HUDEP-2 (cell line): ENCODE results near the gene NIPBL.
"Not testable (repeated sequence)": the region's sequence is repeated elsewhere in the genome, so short reads cannot be mapped to it uniquely, and the experiment has no call there.

Experiments
- DNase-seq, 76 experiments: peaks; one replicate each; lab custom pipeline; 2025; ENCODE audit not compliant: unreplicated experiment in 76 of 76; lab: John Stamatoyannopoulos, UW

The NIPBL gene

DNA sequence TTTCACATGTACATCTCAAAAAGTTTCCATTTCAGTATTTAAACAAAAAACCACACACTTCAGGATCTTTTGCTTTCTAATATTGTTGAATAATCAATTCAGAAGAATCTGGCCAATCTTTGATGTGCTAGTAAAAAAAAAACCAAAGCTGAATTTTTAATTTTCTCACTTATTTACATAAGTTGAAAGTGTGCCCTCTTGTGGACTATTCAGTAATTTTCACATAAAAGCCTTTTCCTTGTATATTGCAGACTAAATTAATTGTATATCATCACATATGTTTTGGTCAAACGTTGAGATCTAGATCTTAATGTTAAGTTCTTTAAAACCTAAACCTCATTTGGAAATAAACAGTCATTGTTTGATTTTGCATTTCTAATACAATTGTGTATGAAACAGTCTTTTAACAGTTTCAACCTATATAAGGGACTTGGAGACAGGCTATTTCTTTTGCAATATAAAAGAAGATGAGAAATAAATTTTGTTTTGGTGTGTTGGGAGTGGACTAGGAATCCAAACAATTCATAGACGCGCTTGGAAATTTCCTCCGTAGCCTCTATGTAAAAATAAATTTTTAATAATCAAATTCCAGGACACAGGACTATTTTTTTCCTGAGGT, 68.1 kb downstream of the NIPBL start:
- peak in 25 of 76 experiments; percentile 1 to 58 (median 27) for DNase-seq

DNA sequence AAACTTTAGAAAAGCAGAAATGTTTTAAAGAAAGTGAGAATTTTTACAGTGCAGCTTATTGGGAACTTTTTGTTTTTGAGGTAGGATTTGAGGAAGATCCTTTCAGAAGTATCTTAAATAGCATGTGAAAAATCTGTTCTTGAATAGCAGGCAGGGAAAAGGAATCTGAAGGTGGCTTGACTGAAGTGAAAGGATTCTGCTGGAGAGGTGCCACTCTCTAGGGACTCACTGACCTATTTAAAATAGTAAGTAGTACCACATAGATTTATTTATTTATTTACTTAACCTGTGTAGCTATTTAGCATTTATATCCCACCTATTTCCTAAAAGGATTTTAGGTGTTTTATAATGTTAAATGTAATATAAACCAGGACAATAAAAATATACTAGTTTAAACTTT, 69.1 kb downstream of the NIPBL start:
- DNase-seq, result no peak

GRCh38 chr5:36946101-36946500, 69.5 kb downstream of the NIPBL start:
- DNase-seq, result no peak

DNA sequence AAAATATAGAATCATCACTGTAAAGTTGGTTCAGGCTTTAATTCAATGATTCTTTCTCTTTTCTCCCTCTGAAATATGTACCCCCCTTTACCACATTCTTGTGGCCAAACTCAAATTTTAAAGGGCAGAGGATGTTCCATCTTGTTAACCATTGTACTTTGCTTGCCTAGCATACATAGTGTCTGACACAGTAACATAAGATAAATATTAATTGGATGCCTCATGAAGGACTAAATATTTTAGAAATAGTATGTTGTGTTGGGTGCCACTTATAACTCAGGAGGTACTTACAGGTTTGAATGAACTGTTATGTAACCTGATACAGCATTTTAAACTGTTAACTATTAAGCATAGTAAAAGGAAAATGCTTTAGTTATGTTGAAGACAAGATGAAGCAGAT, 71.5 kb downstream of the NIPBL start:
- no peak for DNase-seq

GRCh38 chr5:36948650-36949049, 72.1 kb downstream of the NIPBL start:
- no peak for DNase-seq

DNA sequence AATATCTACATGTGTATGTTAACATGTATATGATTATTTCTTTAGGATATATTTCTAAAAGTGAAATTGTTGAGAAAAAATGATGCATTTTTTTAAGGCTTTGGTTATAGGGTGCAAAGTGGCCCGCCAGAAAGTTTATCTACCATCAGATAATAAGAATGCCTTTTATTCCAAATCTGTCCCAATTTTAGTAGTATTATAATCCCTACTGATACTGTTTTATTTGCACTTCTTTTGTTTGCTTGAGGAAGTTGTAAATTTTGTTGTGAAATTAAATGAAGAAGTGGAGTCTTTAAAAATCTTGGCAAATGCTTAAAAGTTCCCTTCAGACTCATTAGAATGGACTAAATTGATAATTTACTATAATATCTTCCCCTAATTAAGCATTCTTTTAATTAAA, 73.0 kb downstream of the NIPBL start:
- DNase-seq, result no peak

GRCh38 chr5:36950586-36951457, 74.3 kb downstream of the NIPBL start:
- no peak for DNase-seq

GRCh38 chr5:36953043-36953442, 76.5 kb downstream of the NIPBL start:
- no peak for DNase-seq

- DNase-seq, result no peak
Observed at GRCh38 chr5:36957953-36958537, 81.5 kb downstream of the NIPBL start.

DNA sequence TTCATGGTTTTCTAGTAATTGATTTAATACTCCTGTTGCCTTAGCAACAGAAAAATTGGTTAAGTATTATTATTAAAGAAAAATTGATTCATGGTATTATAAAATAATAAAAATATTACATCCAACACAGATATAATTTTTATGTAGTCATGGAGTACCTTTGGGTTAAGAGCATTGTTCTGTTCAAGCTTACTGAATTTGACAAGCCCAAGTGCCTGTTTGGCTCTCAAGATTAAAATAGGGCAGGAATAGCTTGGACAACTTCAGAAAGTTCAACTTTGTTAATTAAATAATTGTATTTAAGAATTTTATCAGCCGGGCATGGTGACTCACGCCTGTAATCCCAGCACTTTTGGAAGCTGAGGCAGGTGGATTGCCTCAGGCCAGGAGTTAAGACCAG, 82.0 kb downstream of the NIPBL start:
- DNase-seq, result no peak

DNA sequence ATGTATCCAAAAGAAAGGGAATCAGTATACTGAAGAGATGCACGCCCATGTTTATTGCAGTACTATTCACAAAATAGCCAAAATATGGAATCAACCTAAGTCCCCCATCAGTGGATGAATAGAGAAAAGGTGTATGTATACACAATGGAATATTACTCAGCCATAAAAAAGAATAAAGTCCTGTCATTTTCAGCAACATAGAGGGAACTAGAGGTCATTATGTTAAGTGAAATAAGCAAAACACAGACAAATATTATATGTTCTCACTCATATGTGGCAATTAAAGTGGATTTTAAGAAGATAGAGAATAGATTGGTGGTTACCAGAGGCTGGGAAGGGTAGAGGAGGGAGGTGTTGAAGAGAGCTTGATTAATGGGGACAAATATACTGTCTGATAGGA, 88.6 kb downstream of the NIPBL start:
- no peak for DNase-seq

- DNase-seq, result no peak
Observed at GRCh38 chr5:36969700-36970395, 93.3 kb downstream of the NIPBL start.

- no peak for DNase-seq
Observed at GRCh38 chr5:36978196-36978595, 101.6 kb downstream of the NIPBL start.

GRCh38 chr5:36982146-36982545, 105.6 kb downstream of the NIPBL start:
- no peak for DNase-seq

DNA sequence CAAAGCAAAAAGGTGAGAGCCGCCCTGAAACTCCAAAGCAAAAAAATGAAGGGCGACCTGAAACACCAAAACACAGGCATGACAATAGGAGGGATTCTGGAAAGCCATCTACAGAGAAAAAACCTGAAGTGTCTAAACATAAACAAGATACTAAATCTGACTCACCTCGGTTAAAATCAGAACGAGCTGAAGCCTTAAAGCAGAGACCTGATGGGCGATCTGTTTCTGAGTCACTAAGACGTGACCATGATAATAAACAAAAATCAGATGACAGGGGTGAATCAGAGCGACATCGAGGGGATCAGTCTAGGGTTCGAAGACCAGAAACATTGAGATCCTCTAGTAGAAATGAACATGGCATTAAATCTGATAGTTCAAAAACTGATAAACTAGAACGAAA, 108.8 kb downstream of the NIPBL start:
- no peak for DNase-seq

DNA sequence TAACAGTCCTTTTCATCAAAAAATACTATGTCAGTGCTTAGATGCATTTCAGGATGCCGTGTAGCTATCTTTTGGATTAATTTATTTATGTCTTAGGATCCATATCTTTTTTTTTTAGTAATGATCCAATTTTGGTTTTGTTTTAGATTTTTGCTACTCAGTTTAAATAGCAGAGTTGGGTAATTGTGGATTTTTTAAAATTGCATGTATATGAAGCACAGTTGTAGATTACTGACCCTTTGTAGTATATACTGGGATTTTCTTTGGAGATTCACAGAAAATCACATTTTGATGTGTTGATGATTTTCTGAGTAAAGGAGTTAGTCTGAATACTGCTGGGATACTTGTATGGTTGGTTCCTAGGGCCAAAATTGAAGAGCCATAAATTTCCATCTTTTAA, 111.8 kb downstream of the NIPBL start:
- no peak for DNase-seq

DNA sequence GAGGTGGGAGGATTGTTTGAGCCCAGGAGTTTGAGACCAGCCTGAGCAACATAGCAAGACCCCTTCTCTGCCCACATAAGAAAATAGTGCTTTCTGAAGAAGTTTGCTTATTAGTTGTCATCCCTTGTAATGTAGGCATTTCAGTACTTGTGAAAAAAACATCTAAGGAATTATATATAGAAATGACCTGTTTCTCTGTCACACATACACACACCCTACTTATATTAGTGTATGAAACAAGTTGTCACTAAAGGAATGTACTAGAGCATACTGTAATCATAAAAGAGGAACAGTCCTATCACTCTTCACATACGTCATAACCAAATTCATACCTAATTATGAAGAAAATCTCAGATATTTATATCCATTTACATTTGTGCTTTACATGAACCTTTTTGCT, 122.0 kb downstream of the NIPBL start:
- DNase-seq, result no peak

- no peak for DNase-seq
Observed at GRCh38 chr5:37002176-37002751, 125.7 kb downstream of the NIPBL start.

- no peak for DNase-seq
Observed at GRCh38 chr5:37005252-37005651, 128.7 kb downstream of the NIPBL start.

DNA sequence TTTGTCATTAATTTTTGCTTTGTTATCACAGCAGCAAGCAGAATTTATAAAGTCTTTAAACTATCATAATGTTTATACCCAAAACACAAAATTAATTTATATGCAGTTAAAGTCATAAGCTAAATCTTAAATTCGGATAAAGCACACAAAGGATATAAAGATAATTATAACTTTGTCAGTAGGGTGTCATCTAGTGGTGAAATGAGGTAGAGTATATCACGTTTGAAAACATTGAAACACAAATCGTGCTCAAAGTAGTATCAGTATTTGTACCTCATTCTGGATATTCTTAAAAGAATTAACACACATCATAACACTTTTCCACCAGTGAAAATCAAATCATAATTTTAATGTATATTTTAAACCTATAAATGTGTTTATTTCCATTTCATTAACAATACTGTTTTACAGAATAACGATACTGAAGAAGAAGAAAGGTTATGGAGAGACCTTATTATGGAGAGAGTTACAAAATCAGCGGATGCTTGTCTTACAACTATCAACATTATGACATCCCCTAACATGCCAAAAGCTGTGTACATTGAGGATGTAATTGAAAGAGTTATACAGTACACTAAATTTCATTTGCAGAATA, 129.5 kb downstream of the NIPBL start:
- DNase-seq, result peak in 7 of 76 experiments; percentile 1 to 7 (median 4)

DNA sequence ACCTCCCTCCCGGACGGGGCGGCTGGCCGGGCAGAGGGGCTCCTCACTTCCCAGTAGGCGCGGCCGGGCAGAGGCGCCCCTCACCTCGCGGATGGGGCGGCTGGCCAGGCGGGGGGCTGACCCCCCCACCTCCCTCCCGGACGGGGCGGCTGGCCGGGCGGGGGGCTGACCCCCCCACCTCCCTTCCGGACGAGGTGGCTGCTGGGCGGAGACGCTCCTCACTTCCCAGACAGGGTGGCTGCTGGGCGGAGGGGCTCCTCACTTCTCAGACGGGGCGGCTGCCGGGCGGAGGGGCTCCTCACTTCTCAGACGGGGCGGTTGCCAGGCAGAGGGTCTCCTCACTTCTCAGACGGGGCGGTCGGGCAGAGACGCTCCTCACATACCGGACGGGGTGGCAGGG, 136.6 kb downstream of the NIPBL start:
- DNase-seq, result not testable (repeated sequence)
